Activated effector memory CD4-positive, alpha-beta T cell treated with anti-CD3 and anti-CD28 coated beads, Interleukin-2, amount 50 U/mL, for 16 hours (primary cell): ENCODE measurements around the gene ZNF320.
A peak's percentile ranks its signal among the peaks of the same experiment; 100 is the strongest.
"Not testable (repeated sequence)": the region's sequence is repeated elsewhere in the genome, so short reads cannot be mapped to it uniquely, and the experiment has no call there.

Source experiments
- DNase-seq: peaks from one replicate; pipeline ENCODE4 v3.0.0-alpha.2; 2020

Gene ZNF320

DNA sequence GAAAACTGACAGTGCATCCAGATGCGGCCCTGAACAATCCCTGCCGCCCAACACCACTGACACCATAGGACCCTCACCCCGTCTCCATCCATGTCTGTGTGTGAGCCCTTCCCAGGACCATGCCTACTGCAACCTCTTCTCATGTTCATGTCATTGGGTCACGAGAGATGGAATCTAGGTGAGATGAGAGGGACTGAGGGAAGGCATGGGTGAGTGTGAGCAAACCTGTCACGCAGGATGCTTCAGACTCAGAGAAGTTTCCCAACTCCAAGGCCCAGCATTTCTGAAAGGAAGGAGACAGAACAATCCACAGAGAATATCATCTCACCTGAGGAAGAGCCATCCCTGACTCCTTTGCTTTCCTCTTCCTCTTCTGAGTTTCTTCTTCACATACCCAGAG is 20.1 kb upstream of the ZNF320 start:
- DNase-seq: no peak

DNA sequence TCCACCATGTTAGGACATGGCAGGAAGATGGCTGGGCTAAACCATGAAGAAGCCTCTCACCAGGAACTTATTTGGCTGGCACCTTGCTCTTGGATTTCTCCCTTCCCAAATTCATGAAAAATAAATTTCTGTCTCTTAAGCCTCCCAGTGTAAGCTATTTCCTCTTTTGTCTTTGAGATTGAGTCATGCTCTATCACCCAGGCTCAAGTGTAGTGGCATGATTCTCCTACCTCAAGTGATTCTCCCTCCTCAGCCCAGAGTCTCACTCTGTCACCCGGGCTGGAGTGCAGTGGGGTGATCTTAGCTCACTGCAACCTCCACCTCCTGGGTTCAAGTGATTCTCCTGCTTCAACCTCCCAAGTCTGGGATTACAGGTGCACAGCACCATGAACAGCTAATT is 13.2 kb upstream of the ZNF320 start:
- DNase-seq: no peak

DNA sequence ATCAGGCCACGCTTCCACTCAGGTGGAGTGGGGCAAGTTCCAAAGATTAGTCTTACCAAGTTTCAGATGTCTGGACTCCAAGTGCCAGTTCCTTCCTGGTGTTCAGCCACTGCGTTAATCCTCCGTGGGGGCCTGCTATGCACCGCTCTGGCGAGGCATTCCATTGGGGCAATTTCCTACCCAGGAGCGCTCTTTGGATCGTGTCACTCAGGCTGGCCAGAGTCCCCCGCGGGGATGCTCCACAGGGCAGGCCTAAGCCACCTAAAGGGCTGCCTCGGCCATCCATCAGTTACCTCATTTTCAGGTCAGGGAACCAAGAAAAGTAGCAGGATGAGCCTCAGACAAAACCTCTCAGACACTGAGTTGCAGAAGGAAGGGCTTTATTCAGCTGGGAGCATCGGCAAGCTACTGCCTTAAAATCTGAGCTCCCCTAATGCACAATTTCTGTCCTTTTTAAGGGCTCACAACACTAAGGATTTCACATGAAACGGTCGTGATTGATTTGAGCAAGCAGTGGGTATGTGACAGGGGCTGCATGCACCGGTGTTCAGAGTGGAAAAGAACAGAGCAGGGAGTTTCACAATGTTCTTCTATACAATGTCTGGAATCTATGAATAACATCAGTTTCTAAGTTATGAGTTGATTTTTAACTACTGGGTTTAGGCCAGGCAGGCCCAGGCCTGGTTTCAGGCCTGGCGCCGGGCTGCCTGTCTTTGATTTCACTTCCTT is 6.8 kb upstream of the ZNF320 start:
- DNase-seq: not testable (repeated sequence)

DNA sequence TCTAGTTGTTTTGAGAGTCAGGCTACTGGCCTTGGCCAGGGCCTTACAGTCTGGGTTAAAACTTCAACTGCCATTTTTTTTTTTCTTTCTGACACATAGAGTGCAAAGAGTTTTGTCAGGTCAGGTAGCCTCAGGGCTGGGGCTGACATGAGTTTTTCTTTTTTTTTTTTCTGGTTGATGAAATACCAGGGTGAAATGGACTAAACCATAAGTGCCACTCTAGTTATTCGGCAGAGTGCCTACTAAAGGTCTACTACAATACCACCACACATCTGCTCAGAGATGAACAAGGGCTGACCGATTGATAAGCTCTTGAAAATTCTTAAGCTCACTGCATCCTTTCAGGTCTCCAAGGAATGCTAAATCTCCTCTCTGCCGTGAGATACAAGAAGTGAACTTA is 4.4 kb upstream of the ZNF320 start:
- DNase-seq: no peak

DNA sequence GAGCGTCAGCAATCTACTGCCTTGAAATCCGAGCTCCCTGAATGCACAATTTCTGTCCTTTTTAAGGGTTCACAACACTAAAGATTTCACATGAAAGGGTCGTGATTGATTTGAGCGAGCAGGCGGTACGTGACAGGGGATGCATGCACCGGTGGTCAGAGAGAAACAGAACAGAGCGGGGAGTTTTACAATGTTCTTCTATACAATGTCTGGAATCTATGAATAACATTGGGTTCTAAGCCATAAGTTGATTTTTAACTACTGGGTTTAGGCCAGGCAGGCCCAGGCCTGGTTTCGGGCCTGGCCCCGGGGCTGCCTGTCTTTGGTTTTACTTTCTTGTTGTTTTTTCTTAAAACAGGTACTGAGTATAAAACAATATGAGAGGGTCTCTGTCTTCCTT is 1.2 kb upstream of the ZNF320 start:
- DNase-seq: not testable (repeated sequence)

DNA sequence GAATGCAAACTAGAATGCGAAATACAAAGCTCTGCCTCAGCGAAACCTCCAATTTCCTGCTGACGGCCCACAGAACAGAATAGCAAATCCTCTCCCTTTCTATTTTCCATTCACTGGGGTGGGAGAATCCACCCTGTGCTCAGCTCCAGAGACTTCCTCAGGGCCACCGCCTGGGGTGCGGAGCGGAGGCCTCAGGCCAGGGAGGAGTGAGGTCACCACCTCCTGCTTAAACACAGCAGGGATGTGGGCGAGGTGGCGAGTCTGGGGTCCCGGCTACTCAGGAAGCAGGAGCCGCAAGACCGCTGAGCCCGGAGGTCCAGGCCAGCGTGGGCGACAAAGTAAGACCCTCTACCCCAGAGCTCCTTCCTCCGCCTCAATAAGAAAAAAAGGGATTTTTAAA is 666 bp upstream of the ZNF320 start:
- DNase-seq: no peak

DNA sequence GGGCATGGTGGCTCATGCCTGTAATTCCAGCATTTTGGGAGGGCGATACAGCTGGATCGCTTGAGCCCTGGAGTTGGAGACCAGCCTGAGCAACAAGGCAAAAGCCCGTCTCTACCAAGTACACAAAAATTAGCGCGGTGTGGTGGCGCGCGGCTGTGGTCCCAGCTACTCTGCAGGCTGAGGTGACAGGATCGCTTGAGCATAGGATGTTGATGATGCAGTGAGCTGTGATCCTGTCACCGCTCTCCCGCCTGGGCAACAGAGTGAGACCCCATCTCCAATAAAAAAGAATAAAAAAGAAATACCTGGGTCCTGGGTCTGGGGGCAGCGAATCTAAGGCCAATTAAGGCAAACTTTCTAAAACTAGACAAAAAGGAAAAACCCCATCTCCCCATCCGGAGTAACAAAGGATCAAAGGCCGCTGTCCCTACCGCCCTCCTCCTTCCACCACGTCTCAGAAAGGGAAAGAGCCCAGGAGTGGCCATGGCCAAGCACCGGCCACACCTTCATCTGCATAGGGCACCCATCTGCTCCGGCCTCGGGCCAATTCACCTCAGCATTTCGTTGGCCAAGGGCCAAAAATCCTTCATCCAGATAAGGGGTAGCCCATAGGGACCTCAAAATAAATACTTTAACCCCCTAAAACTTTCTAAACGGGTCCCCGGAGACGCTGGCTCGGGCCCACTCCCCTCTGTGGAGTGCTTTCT is 851 bp downstream of the ZNF320 start:
- no peak for DNase-seq

DNA sequence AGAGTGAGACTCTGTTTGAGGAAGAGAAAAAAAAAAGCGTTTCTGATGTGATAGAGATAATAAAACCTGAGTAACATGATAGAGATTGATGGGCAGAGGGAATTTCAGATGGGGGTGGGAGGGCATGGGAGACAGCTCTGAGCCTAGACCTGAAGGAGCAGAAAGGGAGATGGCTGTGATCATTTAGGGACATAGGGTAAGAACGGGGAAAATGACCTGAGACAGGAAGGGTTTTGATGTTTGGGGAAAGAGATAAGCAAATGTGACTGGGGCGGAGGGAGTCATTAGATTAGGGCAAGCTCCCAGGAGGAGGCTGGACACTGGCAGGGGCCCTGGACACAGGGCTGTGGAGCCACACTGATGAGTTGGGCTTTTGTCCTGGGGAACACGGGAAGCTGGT is 6.1 kb downstream of the ZNF320 start:
- no peak for DNase-seq

DNA sequence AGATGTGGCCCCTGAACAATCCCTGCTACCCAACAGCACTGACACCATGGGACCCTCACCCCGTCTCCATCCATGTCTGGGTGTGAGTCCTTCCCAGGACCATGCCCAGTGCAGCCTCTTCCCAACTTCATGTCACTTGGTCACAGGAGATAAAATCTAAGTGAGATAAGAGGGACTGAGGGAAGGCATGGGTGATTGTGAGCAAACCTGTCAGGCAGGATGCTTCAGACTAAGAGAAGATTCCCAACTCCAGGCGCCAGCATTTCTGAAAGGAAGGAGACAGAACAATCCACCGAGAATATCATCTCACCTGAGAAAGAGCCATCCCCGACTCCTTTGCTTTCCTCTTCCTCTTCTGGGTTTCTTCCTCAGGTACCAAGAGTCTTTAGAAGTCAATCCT is 7.5 kb downstream of the ZNF320 start:
- no peak for DNase-seq

DNA sequence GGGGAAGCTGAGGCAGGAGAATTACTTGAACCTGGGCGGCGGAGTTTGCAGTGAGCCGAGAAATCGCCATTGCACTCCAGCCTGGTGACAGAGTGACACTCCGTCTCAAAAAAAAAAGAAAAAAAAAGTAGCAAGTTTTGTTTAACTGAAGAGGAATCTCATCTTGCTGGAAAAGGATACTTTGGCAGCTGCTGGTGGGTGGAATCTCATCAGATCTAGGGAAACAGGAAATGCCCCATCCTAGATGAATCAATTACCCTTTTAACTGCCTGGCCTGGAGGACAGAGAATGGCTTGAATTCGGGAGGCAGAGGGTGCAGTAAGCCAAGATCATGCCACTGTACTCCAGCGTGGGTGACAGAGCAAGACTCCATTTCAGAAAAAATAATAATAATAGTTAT is 8.4 kb downstream of the ZNF320 start:
- DNase-seq: no peak

DNA sequence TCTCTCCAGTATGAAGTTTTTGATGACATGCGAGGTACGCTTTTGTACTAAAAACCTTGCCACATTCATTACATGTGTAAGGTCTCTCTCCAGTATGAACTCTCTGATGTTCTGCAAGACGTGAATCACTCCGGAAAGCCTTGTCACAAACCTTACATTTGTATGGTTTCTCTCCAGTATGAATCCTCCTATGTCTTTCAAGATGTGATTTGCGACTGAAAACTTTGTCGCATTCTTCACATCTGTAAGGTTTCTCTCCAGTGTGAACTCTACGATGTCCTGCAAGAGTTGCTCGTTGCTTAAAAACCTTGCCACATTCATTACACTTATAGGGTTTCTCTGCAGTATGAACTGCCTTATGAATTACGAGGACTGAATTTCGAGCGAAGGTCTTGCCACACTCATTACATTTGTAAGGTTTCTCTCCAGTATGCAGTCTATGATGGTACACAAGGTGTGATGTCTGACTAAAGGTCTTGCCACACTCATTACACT is 16.5 kb downstream of the ZNF320 start:
- no peak for DNase-seq

DNA sequence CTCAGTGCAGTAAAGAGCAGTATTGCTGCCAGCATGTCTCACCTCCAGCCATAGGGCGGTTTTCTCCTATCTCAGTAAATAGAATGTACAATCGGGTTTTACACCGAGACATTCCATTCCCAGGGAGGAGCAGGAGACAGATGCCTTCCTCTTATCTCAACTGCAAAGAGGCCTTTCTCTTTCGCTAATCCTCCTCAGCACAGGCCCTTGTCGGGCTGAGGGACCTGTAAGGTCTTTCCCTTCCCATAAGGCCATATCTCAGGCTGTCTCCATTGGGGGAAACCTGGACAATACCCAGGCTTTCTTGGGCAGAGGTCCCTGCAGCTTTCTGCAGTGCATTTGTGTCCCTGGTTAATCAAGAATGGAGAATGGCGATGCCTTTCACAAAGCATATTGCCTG is 24.4 kb downstream of the ZNF320 start:
- DNase-seq: not testable (repeated sequence)

DNA sequence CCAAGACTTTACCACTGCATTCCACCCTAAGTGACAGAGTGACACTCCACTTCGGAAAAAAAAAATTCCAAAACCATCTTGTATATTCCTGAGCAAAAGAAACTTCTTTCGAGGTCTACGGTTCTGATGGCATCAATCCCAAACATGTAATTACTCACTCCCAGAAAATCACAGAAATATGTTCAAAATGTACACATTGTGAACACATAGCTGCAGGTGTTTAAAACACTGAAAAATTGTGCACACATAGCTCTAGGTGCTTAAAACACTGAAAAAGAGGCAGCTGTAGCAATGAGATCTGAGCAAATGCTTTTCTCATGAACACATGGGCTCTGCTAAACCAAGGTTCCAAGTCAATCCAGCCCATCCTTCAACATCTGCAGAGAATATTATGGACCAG is 26.0 kb downstream of the ZNF320 start:
- no peak for DNase-seq

DNA sequence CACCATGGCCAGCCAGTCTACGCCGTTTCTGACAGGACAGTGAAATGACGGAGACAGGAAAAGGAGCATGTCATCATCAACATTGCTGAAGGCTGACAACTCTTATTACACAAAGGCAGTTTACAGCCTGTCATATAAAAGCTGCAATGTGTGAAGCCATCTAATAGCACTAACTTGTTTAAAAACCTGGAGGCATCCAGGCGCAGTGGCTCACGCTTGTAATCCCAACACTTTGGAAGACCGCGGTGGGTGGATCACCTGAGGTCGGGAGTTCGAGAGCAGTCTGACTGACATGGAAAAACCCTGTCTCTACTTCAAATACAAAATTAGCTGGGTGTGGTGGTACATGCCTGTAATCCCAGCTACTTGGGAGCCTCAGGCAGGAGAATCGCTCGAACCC is 29.4 kb downstream of the ZNF320 start:
- not testable (repeated sequence) for DNase-seq

DNA sequence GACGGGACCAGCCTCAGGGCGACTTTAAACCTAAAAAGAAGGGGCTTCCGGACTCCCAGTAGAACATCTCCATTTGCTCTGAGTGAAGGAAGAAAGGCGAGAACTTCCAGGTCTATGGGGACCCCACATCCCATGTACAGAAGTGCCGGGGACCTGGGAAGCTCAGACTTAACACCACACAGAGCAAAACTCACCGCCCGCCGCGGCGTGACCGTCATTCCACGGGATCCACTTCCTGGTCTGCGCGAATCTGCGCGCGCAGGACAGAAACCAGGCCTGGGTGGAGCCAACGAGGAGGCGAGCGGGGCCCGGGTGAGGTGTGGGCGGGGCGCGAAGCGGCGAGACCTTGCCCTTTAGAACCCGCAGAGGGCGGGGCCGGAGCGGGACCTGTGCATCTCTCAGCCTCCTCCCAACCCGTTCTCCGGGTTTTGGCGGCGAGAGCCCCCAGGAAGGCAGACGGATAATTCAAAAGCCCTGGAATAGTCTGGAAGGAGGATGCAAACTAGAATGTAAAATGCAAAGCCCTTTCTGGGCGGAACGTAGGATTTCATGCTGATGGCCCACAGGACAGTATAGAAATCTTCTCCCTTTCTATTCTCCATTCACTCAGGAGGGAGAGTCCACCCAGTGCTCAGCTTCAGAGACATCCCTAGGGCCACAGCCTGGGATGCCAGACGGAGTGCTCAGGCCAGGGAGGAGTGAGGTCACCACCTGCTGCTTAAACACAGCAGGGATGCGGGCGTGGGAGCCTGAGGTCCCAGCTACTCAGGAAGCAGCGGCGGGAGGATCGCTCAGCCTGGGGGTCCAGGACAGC is 39.9 kb downstream of the ZNF320 start, which contains the start of gene ZNF468:
Gene ZNF468, minus strand, starts transcription at position 242 of the 814 bp plus-strand sequence. CDS start 3,347 bp downstream, outside the sequence.
- DNase-seq: peak; percentile 90

DNA sequence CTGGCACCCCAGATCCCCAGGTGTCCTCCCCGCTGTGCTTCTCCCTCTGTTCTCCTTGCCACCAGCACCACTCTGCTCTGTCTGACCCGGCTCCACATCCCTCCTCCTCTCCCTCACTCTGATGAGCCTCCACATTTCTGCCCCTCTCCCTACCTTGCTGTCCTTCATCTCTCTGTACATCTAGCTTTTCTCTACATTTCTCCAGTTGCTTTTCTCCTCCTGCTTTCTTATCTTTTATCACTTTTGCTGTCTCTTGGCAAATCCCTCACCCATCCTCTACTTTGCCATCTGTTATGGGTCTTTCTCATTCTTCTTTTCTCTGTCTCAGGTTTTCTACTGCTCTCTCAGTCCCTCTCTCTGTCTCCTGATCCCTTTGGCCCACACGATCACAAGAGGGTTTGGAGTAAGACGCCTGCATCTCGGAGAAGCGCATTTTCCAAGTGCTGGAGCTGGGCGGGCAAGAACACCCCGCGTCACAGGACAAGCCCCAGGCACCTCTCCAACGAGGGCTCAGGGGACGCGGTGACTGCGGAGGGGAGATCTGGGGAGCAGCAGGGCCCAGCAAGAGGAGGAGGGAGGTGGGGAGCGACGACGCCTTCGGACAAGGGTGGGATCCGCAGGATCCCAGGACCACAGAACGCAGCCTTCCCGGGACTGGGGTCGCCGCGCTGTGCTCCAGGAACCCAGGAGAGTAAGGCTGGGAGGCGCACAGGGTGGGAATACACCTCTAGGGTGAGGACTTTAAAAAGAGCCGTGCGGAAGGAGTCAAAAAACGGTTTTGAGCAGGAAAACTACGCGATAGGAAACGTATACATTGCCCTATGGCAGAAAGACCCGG is 40.7 kb downstream of the ZNF320 start:
- DNase-seq: not testable (repeated sequence)
